ENCODE measurements around the gene GPC1. TPM values are rescaled to one million over a fixed set of nuclear protein-coding genes. Genes with fewer than 3 reads are reported as not detected.

Gene GPC1
- total RNA-seq, 1 donor from 2014 or later = 252 TPM

GRCh38 chr2:240462073-240462706, 26.7 kb downstream of the GPC1 start:
- TF ChIP-seq CTCF (IDR thresholded peaks at IDR 0.05; ENCODE audit: insufficient read depth, low read depth, low read length) (no peak), EZH2 (IDR thresholded peaks at IDR 0.05; ENCODE audit: insufficient read depth, low read length) (no peak)
- Histone ChIP-seq H3K36me3 (ENCODE audit: insufficient read depth, low read length) (peaks cover 7% of the 10 kb centered on the region), H3K9ac (ENCODE audit: low read length) (no peak overlapping the region), H3K79me2 (ENCODE audit: insufficient read depth, low read length) (peaks cover 17% of the 10 kb centered on the region), H4K20me1 (ENCODE audit: insufficient read depth, low read length) (peaks cover 59% of the 10 kb centered on the region), H2AFZ (ENCODE audit: low read depth, low read length) (no peak overlapping the region), H3K4me3 (ENCODE audit: insufficient read depth, low read depth, low read length) (no peak overlapping the region), H3K27me3 (ENCODE audit: insufficient read depth, low read length) (no peaks in the 10 kb centered on the region), H3K9me3 (ENCODE audit: insufficient read depth, low read depth, low read length) (no peaks in the 10 kb centered on the region), H3K27ac (ENCODE audit: low read depth, low read length) (no peak overlapping the region), H3K4me2 (ENCODE audit: low read length) (no peak overlapping the region), H3K4me1 (ENCODE audit: insufficient read depth, low read length) (no peaks in the 10 kb centered on the region)
- no peaks in the 10 kb centered on the region for H3K4me1 Mint-ChIP-seq (ENCODE audit: low read depth, unreplicated experiment)
- H3K36me3 Mint-ChIP-seq (ENCODE audit: low read depth, unreplicated experiment) = no peaks in the 10 kb centered on the region
- no peaks in the 10 kb centered on the region for H3K9me3 Mint-ChIP-seq (ENCODE audit: unreplicated experiment)
- no peak for DNase-seq (ENCODE audit: low read depth)
- no peak overlapping the region for H3K4me3 Mint-ChIP-seq (ENCODE audit: unreplicated experiment)
- no peak overlapping the region for H3K27ac Mint-ChIP-seq (ENCODE audit: unreplicated experiment)
- H3K27me3 Mint-ChIP-seq (ENCODE audit: low read depth, unreplicated experiment) = no peaks in the 10 kb centered on the region
- FAIRE-seq = no peak

GRCh38 chr2:240462707-240463273, 27.3 kb downstream of the GPC1 start:
- no peak overlapping the region for H3K27ac Mint-ChIP-seq (ENCODE audit: unreplicated experiment)

More at GRCh38 chr2:240462707-240463273, 27.3 kb downstream of the GPC1 start:
- Histone ChIP-seq H3K4me2 (ENCODE audit: low read length) (no peak overlapping the region), H3K27ac (ENCODE audit: low read depth, low read length) (no peak overlapping the region), H3K4me3 (ENCODE audit: insufficient read depth, low read depth, low read length) (no peak overlapping the region), H2AFZ (ENCODE audit: low read depth, low read length) (no peak overlapping the region), H3K27me3 (ENCODE audit: insufficient read depth, low read length) (no peaks in the 10 kb centered on the region), H3K79me2 (ENCODE audit: insufficient read depth, low read length) (peaks cover 11% of the 10 kb centered on the region), H3K9ac (ENCODE audit: low read length) (no peak overlapping the region), H3K4me1 (ENCODE audit: insufficient read depth, low read length) (no peaks in the 10 kb centered on the region), H3K9me3 (ENCODE audit: insufficient read depth, low read depth, low read length) (no peaks in the 10 kb centered on the region), H3K36me3 (ENCODE audit: insufficient read depth, low read length) (peaks cover 7% of the 10 kb centered on the region), H4K20me1 (ENCODE audit: insufficient read depth, low read length) (peaks cover 58% of the 10 kb centered on the region)
- H3K9me3 Mint-ChIP-seq (ENCODE audit: unreplicated experiment) = no peaks in the 10 kb centered on the region
- DNase-seq (ENCODE audit: low read depth) = no peak
- no peaks in the 10 kb centered on the region for H3K27me3 Mint-ChIP-seq (ENCODE audit: low read depth, unreplicated experiment)
- H3K36me3 Mint-ChIP-seq (ENCODE audit: low read depth, unreplicated experiment) = no peaks in the 10 kb centered on the region
- TF ChIP-seq EZH2 (IDR thresholded peaks at IDR 0.05; ENCODE audit: insufficient read depth, low read length) (no peak), CTCF (IDR thresholded peaks at IDR 0.05; ENCODE audit: insufficient read depth, low read depth, low read length) (no peak)
- H3K4me3 Mint-ChIP-seq (ENCODE audit: unreplicated experiment) = no peak overlapping the region
- no peak for FAIRE-seq
- H3K4me1 Mint-ChIP-seq (ENCODE audit: low read depth, unreplicated experiment) = no peaks in the 10 kb centered on the region

Data from astrocyte (in vitro differentiated cells and primary cell).